Gastrocnemius medialis (tissue), 4 donors: ENCODE results near the gene ZNF653.

ENCODE experiments used
- CTCF ChIP-seq, 5 experiments: fragments of 450-650 bp in 3 of 5; fragments of 200-600 bp in 2 of 5; sonication (generic) in 2 of 5; IDR thresholded peaks in 4 of 5; conservative IDR thresholded peaks in 1 of 5; 1 replicate in 4 of 5; 2 replicates in 1 of 5; pipeline ENCODE4 v1.5.1; 2016 to 2019; ENCODE audit warnings: antibody characterized with exemption in 5 of 5, mild to moderate bottlenecking in 3 of 5, moderate library complexity in 3 of 5
- POLR2A ChIP-seq, 2 donors: fragments of 450-650 bp; IDR thresholded peaks; one replicate each; pipeline ENCODE4 v1.6.1; 2017; ENCODE audit warnings: antibody characterized with exemption in 2 of 2, mild to moderate bottlenecking in 2 of 2, moderate library complexity in 2 of 2

- no peak for TF ChIP-seq CTCF (IDR thresholded peaks at IDR 0.05 in 4 of 5, conservative IDR thresholded peaks at IDR 0.05 in 1 of 5)
- no peak for TF ChIP-seq POLR2A (IDR thresholded peaks at IDR 0.05)
Observed at GRCh38 chr19:11534948-11535347, 29.3 kb upstream of the ZNF653 start.
